NCI-H1092 treated with DMSO at 0.1 percent for 48 hours (cell line): ENCODE measurements around the gene ROR1.

ENCODE experiments used
- DNase-seq: peaks from one replicate; lab custom pipeline; 2025; lab: John Stamatoyannopoulos, UW

ROR1 gene

DNA sequence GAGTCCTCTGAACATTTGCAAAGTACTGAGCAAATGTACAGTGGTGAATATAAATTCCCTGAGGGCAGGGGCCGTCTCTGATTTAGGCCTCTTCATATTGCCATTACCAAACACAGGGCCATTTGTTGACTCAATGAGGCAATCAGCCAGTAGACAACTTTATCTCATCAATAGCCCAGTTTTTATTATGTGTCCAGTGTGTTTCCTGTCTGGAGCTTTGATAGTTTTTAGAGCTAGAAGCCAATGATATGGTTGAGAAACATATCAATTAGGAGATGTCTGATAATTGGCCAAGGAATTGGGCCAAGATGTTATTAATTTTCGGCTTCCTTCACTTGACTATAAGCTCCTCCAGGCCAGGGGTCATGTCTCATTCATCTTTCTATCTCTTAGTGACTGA, 163.0 kb downstream of the ROR1 start:
- DNase-seq, result no peak

DNA sequence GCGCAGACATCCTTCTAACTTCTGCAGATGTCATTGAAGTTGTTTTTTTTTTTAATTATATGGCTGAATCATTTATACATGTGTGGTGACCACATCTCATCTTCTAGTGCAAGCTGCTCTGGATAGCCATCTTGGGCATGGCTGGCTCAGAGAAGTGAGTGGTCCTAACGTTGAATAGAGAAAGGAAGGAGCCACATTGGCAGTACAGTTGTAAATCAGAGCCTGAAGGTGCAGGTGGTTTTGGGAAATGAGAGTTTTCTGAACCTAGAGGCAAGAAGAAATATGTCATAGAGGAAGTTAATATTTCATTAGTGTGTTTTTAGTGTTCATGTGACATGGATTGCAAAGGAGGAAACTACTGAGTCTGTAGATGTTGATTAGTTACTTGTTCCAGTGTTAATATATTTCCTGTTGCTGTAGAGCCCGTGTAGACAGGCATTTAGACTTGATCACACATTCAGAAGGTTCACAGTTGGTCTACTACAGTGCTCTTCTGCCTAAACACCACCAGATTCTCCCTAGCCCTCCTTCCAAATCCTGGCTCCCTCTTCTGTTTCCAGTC, 163.7 kb downstream of the ROR1 start:
- DNase-seq, result no peak

DNA sequence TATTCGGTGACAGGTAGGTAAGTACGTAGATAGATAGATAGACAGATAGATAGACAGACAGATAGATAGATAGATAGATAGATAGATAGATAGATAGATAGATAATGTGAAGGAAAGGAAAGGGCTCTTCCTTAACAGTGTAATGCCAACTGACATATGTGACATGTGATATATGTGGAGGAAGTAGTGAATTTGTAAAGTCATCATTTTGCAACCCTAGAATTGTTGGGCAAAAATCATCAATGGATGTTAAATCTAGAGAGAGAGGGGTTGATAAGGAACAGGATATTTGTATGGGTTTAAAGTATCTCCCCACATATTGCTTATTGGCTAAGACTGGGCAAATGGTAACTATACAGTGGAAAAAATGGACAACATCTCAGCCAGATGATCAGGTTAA, 166.6 kb downstream of the ROR1 start:
- no peak for DNase-seq

DNA sequence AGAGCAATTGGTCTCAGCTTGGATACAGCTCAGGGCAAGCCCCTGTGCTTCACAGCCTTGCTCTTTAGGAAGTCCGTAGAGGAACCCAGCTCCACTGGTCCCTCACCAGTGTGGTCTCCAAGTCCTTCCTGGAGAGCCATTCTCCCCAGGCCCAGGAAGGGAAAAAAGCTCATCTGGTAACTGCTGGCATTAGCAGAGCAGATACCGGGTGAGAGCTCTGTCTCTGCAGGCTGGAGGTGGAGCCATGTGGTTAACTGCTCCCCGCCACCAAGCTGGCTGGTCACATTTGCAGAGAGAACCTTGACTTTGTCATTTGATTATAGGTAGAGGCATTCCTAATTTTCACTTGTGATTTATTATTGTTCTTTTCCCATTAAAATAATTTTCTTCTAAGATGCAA, 169.6 kb downstream of the ROR1 start:
- DNase-seq, result no peak

DNA sequence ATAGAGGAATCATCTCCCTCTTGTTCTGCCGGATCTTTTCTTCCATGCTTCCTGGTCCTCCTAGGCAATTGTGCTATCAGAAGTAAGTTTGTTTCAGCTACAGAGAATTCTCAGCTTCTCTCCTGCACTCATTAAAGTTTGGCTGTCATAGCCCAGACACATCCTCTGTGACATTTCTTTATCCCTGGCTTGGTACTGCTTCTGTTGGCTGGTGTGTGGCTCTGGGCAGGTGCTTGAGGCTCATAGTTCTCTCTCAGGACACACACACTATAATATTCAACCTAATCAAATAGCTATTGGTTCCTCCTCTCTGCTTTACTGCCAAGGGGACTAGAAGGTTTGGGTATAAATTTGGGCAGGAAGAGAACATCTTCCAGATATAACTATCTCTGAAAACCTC, 172.1 kb downstream of the ROR1 start:
- no peak for DNase-seq

DNA sequence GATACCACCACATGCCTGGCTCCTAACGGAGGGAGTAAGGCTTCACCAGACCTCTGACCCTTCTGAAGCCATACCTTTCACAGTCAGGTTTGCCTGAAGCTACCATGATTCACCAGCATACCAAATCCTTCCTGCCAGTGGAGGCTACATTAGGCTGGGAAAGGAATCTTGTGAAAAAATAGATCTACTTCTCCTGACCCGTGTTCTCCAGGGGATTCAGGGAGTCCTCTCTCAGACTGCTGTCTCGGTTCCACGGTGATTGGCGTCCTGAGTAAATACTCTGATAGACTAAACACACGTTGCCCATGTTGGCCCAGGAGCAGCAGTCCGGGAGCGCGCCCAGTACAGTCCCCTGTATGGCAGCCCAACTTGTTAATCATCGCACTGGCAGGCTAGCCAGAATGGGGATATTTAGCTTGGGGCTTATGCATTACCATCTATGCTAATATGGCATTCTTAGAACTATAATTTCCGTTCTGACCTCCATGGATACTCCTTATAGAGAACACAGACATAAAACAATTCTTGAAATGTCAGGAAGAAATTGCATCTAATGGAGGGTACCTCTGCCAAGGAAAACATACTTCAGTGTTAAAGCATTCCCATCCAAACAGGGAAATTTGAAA, 173.2 kb downstream of the ROR1 start:
- no peak for DNase-seq

DNA sequence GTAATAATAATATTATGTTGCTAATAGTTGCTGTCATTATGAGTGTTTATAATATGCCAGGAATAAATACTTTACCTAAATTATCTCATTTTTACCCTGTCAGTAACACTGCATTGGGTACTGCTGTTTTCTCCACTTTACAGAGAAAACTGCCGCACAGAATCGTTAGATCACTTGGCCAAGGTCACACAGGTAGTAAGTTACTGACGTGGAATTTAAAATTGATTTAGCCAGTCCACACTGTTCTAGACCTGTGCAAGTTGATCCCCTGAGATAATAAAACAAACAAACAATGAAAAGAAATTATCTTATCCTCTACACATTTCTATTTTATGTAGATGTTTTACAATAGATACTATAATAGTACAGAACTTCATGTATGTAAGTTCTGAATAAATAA, 174.1 kb downstream of the ROR1 start:
- no peak for DNase-seq

DNA sequence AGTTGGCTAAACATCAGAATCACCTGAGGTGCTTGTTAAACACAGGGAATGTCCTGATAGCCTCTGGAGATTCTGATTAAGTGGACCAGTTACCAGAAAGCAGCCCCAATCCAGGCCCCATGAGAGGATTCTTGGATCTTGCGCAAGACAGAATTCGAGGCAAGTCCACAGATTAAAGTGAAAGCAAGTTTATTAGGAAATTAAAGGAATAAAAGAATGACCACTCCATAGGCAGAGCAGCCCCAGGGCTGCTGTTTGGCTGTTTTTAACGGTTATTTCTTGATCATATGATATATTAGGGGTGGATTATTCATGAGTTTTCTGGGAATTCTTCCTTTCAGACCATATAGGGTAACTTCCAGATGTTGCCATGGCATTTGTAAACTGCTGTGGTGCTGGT, 176.2 kb downstream of the ROR1 start:
- no peak for DNase-seq

DNA sequence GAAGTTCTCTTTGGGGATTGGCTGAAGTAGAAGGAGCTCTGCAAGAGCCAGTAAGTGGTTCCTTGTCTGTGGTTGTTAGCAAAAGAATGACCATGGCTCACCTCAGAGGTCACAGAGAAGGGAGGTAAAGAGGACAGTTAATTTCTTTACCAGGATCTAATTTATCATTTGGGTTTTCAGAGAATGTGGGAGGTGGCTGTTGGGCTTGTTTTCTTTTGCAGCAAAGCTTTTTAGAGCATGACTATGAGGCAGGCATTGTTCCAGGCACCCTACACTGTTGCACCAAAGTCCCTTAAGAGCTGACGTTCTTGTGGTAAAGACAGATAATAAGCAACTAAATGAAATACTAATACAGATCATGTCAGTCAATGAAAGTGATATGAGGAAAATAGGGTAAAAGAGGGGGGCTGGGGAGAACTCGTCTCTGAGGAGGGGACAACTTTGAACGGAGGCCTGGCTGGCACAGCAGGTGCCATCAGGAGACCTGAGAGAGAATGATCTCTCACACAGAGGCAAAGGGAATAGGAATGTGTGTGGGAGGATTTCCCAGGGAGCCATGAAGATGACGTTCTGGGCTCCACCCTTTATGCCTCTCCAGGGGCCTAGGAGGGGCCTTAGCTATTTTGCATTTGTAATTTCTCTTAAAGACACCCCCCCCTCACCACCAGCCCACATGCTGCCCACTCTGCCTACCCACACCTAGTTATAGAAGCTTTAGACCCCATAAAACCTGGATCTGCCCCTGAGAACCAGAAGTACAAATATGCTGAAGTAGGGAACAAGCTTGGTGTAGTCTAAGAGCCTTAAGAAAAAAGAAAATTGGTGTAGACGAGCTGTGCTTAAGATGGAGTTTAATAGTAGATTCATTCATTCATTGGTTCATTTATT, 177.5 kb downstream of the ROR1 start:
- DNase-seq, result no peak

DNA sequence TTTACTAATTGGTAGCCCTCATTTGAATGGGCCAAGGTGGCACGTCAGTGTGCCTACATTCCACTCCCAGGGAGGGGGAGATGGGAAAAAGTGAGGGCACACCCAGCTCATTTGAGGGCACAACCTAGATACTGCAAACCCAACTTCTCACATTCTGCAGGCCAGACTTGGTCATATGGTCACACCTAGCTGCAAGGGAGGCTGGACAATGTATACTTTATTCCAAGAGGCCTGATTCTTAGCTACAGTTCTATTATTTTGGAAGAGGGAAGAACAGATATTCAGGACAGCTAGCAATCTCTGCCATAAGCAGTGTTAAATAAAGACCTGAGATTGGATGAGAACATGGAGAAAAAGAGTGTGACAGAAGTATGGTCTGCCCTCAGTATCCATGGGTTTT, 180.4 kb downstream of the ROR1 start:
- DNase-seq, result no peak

DNA sequence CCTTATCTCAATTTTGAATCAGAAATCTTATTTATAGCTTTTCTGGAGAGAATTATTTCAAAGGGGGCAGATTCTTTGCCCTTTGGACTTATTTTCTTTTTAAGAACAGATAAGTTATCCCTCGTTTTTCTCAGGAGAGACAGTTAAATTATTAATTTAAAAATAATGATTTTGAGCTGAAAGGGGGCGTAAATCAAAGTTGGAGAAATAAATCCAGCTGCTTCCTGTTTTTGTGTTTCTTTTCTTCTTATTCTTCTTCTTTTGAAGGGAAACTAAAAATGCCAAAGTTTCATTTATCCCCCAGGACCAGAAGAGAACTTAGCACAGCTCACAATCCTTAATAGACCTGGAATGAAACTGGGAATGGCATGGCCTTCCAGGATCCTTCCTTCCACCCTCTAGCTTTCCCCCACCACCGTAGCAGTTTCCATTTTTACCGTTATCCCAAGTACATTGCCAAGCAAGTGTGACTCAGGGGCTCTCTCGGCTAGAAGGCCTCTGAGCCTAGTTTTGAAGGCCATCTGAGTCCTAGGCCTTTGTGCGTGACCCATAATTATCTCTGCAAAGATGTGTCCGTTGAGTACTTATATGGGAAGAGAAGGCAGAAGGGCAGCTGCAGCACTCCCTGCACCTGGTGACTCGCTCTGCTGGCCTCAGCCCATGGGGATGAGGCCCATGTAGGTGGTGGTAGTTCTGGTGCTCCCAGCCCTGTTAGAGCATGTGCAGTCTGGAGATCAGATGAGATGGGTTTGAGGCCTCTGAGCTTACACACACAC, 181.7 kb downstream of the ROR1 start:
- DNase-seq, result no peak

DNA sequence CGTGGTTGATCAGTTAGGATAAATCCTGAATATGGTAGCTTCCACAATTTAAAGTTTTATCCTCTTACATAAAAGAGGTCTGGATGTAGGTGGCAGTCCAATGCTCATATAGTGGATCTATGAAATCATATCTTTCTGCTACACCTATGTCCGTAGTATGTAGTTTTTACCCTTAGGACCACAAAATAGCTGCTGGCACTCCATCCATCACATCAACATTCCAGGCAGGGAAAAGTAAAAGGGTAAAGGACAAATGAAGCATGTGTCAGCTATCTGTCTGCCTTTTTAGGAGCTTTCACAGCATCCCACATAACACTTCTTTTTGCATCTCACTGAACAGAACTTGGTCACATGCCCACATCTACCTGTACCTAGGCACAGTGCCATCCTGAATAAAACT, 184.7 kb downstream of the ROR1 start:
- DNase-seq, result no peak

DNA sequence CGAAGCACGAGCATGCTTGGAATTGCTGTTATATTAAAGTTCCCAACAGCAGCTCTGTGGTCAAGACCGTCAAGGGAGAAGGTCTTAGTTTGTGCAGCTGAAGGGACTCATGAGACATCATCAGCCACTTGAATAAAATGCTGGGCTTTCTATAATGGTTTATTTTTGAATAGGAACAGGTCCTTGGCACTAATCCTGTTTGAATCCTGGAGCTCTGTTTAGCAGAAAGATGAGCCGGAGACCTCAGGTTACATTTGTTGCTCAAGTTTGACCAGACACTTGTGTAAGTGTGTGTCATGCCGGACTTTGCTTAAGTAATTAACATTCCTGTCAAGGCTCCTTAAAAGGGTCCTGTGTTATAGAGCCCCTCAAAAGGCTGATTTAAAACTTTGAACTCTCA, 186.5 kb downstream of the ROR1 start:
- DNase-seq, result no peak

DNA sequence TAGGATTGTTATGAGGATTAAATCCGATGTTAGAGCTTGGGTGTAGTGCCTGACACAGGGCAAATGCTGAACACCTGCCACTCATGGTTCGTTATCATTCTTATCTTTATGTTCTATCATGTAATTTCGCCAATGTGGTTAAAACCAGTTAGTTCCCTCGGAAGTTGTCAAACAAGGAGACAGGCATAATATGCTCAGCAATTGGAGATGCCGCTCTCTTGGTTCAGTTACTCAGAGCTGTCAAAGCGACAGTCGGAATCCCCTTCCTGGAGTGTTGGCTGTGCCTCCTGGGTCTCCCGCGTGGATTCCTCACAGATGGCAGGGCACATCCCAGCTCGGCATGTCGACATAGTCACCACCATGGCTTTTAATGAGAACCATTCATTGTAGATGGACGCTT, 192.2 kb downstream of the ROR1 start:
- DNase-seq, result no peak

DNA sequence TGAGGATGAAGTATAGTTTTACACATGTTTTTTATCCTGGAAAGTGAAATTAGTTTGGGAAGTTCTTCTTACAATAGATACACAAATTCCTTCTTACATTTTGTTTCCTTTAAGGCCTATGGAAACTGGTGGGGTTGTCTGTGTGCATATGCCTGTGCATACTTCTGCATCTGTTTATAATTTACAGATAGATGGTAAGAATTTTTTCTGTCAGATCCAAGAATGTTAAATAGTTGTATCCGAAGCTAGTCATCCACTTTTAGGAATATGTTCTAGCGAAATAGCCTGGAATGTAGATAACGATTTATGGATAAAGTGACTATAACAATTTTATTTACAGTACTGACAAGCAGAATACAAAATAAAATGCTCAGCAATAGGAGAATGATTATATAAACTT, 194.1 kb downstream of the ROR1 start:
- DNase-seq, result no peak

DNA sequence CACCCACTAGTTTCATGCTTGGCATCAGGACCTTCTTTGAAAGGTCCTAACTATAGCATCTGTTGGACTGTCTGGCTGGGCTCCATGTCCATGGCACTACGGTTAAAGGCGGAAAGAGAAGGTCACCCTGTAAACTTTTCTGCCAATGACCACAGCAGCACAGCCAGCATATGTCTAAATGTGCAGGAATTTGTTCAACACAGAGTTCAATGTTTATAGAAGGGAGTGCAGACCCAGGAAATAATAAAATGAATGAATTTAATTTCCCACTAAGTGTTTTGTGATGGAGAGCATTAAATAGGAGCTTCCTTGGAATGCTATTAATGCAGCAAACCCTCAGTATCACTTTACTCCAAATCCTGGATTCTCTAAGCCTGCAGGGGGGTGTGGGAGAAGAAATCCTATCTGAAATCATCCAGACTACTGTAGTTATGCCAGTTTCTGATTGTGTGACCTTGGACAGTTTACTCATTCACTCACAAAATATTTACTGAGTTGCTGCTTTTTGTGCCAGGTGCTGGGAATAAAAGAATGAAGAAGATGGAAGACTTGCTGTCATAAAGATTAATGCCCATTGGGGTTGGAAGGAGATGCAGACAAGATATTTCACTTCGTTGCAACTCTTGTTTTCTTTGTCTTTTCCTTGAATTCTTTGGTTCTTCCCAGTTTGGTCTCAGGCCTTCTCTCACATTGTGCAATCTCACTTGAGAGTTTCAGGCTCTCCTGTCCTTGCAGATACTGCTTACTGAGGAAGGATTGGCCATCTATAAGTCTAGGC, 195.0 kb downstream of the ROR1 start:
- DNase-seq, result no peak

DNA sequence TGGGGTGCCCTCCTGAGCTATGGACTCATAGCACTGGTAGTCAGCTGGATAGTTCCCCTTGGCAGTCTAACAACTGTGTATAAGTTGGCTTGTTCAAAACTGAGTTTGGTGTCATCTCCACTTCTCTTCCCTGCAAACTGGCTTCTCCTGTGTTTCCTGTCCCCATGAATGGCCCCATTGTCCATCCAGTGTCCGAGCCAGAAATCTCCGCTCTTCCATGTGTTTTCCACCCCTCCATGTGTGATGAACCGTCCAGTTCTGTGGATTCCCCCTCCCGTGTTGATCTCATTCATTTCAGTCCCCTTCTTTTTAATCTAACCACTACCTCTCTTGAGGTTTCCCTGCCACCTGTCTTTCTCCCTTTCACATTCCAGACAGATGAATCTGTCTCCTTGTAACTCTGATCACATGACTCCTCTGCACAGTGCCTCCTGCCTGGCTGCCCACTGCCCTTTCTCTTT, 195.7 kb downstream of the ROR1 start:
- no peak for DNase-seq

DNA sequence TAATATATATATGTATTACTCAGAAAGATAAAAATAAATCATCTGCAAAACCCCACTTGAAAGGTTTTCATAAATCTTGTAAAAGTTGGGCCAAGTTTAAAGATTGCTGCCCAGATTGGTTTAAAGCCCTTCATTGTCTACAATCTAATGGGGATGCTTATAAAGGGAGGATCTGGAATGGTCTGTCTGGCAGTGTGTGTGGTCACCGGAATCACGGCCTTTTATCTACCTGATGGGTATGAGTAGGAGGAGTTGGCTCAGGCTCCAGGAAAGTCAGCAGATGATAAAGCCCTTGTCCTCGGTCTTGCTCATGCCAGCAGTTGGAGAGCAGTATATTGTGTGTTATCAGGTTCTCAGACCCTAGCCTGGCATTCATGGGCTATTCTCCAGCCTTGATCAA, 197.7 kb downstream of the ROR1 start:
- DNase-seq, result no peak

DNA sequence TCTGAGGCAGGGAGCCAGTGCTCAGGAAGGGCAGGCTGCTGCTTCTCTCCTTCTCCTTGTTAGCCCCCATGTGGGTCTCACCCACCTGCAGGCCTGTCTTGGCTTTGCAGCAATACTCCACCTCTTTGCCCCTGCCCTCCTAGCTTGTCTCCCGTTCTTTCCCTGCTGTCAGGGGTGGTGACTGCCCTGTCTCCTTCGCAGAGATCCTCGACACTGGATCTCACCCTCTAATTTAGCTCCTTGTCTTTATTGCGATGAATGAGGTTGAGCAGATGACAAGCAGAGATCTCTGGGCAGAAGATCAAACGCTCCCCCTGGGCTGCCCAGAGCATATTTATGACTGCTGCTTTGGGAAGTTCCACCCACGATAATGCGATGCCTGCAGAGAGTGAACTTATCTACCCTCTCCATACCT, 199.2 kb downstream of the ROR1 start:
- no peak for DNase-seq

DNA sequence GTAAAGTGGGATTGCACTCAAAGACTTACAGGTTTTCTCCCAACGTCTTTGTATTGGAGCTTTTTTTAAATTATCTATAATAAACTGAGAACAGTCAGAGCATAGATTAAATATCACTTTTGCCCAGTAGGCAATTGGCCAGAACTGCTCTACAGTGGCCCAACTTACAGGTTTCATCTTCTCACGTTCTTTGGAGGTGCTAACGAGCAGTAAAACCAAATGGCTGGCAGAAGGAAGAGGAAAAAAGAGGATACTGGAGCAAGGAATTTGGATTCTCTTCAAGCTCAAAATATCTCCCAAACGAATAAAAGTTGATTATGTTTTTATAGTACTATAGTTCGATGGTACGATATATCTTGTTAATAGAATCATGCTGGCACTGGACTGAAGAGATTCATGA, 201.1 kb downstream of the ROR1 start:
- DNase-seq, result no peak

DNA sequence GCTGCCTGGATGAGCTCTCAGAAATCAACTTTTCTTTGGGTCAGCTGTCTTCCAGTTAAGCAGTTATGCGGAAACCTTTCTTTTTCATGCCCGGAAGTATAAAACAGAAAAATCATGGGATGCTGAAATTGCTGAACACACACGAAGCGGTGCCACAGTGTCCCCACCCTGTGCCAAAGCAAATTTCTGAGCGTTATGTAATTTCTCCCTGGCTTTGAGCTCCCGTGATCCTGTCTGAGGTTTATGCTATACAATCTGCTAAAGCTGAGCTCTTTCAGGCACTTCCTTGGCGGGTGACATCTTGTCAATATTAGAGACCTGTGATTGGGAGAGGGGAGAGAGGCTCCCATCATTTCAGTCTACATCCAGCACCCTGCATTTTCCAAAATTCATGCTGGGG, 201.7 kb downstream of the ROR1 start:
- no peak for DNase-seq

DNA sequence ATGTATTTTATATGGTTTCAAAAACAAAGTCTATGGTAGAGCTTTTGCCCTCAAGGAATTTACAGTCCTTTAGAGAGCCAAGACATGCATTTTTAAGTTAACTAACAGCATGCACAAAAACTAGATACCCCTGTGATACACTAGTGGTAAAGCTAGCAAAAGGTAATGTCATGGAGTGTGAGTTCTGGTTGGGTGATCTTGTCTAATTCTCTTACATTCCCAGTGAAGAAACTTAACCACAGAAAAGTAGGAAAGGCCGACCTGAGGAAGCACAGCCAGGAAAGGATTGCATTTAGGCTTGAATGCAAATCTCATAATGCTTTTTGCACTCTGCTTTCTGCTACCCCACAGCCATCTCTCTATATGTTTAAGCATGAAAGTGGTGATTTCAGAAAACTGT, 202.2 kb downstream of the ROR1 start:
- no peak for DNase-seq
